NCI-H345 treated with DMSO at 0.1 percent for 48 hours (cell line): ENCODE data around the gene DNAJB2.
"Not testable (repeated sequence)": the region's sequence is repeated elsewhere in the genome, so short reads cannot be mapped to it uniquely, and the experiment has no call there.

Source experiments
- DNase-seq: peaks from one replicate; lab custom pipeline; 2025; ENCODE audit not compliant: unreplicated experiment; lab: John Stamatoyannopoulos, UW

DNAJB2 gene

GRCh38 chr2:219298759-219299371, 19.7 kb downstream of the DNAJB2 start:
- DNase-seq, result peak; percentile 63

GRCh38 chr2:219299372-219299760, 20.2 kb downstream of the DNAJB2 start:
- DNase-seq, result no peak

- DNase-seq, result no peak
Measured at GRCh38 chr2:219300022-219300421, 20.9 kb downstream of the DNAJB2 start.

- no peak for DNase-seq
Measured at GRCh38 chr2:219302412-219302968, 23.3 kb downstream of the DNAJB2 start.

GRCh38 chr2:219304223-219304622, 25.1 kb downstream of the DNAJB2 start:
- no peak for DNase-seq

GRCh38 chr2:219306047-219306446, 26.9 kb downstream of the DNAJB2 start:
- DNase-seq, result no peak

GRCh38 chr2:219308142-219309101, 29.3 kb downstream of the DNAJB2 start:
- DNase-seq, result no peak

GRCh38 chr2:219309278-219309677, 30.1 kb downstream of the DNAJB2 start, which contains the start of gene PTPRN:
PTPRN (minus strand) TSS chr2:219309401; CDS start chr2:219309332, 69 bp downstream.
- DNase-seq, result peak; percentile 58

- not testable (repeated sequence) for DNase-seq
Measured at GRCh38 chr2:219312683-219313263, 33.6 kb downstream of the DNAJB2 start.

- no peak for DNase-seq
Measured at GRCh38 chr2:219314804-219315468, 35.8 kb downstream of the DNAJB2 start.

- no peak for DNase-seq
Measured at GRCh38 chr2:219323434-219323833, 44.3 kb downstream of the DNAJB2 start.

- DNase-seq, result no peak
Measured at GRCh38 chr2:219325136-219325535, 46.0 kb downstream of the DNAJB2 start.

- no peak for DNase-seq
Measured at GRCh38 chr2:219325657-219326315, 46.6 kb downstream of the DNAJB2 start.

GRCh38 chr2:219327719-219328118, 48.6 kb downstream of the DNAJB2 start:
- DNase-seq, result peak; percentile 7

- no peak for DNase-seq
Measured at GRCh38 chr2:219331560-219332213, 52.5 kb downstream of the DNAJB2 start.

- no peak for DNase-seq
Measured at GRCh38 chr2:219332542-219332941, 53.4 kb downstream of the DNAJB2 start, which contains the start of gene RESP18. RESP18 (minus strand) TSS chr2:219332744.

GRCh38 chr2:219334076-219334475, 54.9 kb downstream of the DNAJB2 start:
- no peak for DNase-seq

GRCh38 chr2:219335373-219335786, 56.2 kb downstream of the DNAJB2 start:
- DNase-seq, result no peak
